GM12891 (cell line): ENCODE data around the gene TTC27.
"Not testable (repeated sequence)": the region's sequence is repeated elsewhere in the genome, so short reads cannot be mapped to it uniquely, and the experiment has no call there.

Experiments
- DNase-seq: peaks from one replicate; pipeline ENCODE4 v3.0.0; 2011; ENCODE audit warnings: low spot score; ENCODE audit not compliant: insufficient read length
- FAIRE-seq: peaks from 2 replicates; lab custom pipeline; 2011; peaks lifted over from hg19 to GRCh38; lab: Jason Lieb, UNC
- PAX5 ChIP-seq: IDR thresholded peaks from 2 replicates; pipeline ENCODE4 v1.6.1; 2011; ENCODE audit warnings: low read length, moderate library complexity, mild to moderate bottlenecking; ENCODE audit not compliant: insufficient read depth, severe bottlenecking
- POLR2A ChIP-seq: IDR thresholded peaks from 2 replicates; pipeline ENCODE4 v1.6.1; 2011; ENCODE audit warnings: low read depth, low read length, control low read depth
- POLR2AphosphoS5 ChIP-seq: IDR thresholded peaks from 2 replicates; pipeline ENCODE4 v1.6.1; 2011; ENCODE audit warnings: low read depth, low read length, control low read depth
- POU2F2 ChIP-seq: IDR thresholded peaks from 2 replicates; pipeline ENCODE4 v1.6.1; 2011; ENCODE audit warnings: low read depth, mild to moderate bottlenecking, control low read depth, low read length, moderate library complexity
- SPI1 ChIP-seq: IDR thresholded peaks from 2 replicates; pipeline ENCODE4 v1.6.1; 2011; ENCODE audit warnings: low read depth, low read length, control low read depth
- TAF1 ChIP-seq: IDR thresholded peaks from 2 replicates; pipeline ENCODE4 v1.6.1; 2011; ENCODE audit warnings: low read depth, low read length, control low read depth

The TTC27 gene

GRCh38 chr2:32836933-32837332, 209.1 kb downstream of the TTC27 start:
- no peak for FAIRE-seq
- DNase-seq: no peak
- no peak for TF ChIP-seq POLR2A
- no peak for TF ChIP-seq POLR2AphosphoS5
- no peak for TF ChIP-seq PAX5
- no peak for TF ChIP-seq TAF1
- TF ChIP-seq POU2F2: no peak
- TF ChIP-seq SPI1: no peak

GRCh38 chr2:32838418-32838817, 210.6 kb downstream of the TTC27 start:
- DNase-seq (peak; percentile 13), FAIRE-seq (no peak)
- TF ChIP-seq SPI1 (peak; percentile 94), PAX5 (no peak)

GRCh38 chr2:32838949-32839348, 211.1 kb downstream of the TTC27 start:
- DNase-seq (no peak), FAIRE-seq (no peak)
- TF ChIP-seq SPI1 (no peak), POU2F2 (no peak), TAF1 (no peak), POLR2A (no peak)

- TF ChIP-seq POLR2AphosphoS5 (no peak), SPI1 (no peak), POU2F2 (no peak), TAF1 (no peak), POLR2A (no peak), PAX5 (no peak)
- FAIRE-seq: no peak
These were observed 214.4 kb downstream of the TTC27 start for GRCh38 chr2:32841931-32842898.

GRCh38 chr2:32843699-32844098, 215.8 kb downstream of the TTC27 start:
- TF ChIP-seq SPI1: no peak
- no peak for TF ChIP-seq POLR2A
- TF ChIP-seq TAF1: no peak
- no peak for DNase-seq
- no peak for FAIRE-seq

More at GRCh38 chr2:32841931-32842898, 214.4 kb downstream of the TTC27 start:
- DNase-seq: no peak

GRCh38 chr2:32844253-32844652, 216.4 kb downstream of the TTC27 start:
- no peak for FAIRE-seq
- TF ChIP-seq SPI1 (no peak), PAX5 (no peak), POU2F2 (no peak), POLR2AphosphoS5 (no peak), POLR2A (no peak), TAF1 (no peak)
- DNase-seq: no peak

- DNase-seq, FAIRE-seq: not testable (repeated sequence)
These were observed 218.4 kb downstream of the TTC27 start for GRCh38 chr2:32846274-32846673.

- FAIRE-seq (no peak), DNase-seq (no peak)
- TF ChIP-seq POLR2AphosphoS5: no peak
- no peak for TF ChIP-seq POU2F2
- TF ChIP-seq TAF1: no peak
- TF ChIP-seq PAX5: no peak
- TF ChIP-seq SPI1: no peak
- no peak for TF ChIP-seq POLR2A
These were observed 219.9 kb downstream of the TTC27 start for GRCh38 chr2:32847734-32848133.

- no peak for FAIRE-seq
- DNase-seq: no peak
- no peak for TF ChIP-seq POLR2A
- no peak for TF ChIP-seq SPI1
- TF ChIP-seq TAF1: no peak
- TF ChIP-seq PAX5: no peak
- TF ChIP-seq POU2F2: no peak
- no peak for TF ChIP-seq POLR2AphosphoS5
These were observed 221.8 kb downstream of the TTC27 start for GRCh38 chr2:32849456-32850194.

GRCh38 chr2:32851777-32852439, 224.1 kb downstream of the TTC27 start:
- DNase-seq: no peak
- FAIRE-seq: no peak
- no peak for TF ChIP-seq POU2F2
- TF ChIP-seq SPI1: no peak
- TF ChIP-seq POLR2AphosphoS5: no peak
- no peak for TF ChIP-seq PAX5
- no peak for TF ChIP-seq POLR2A
- TF ChIP-seq TAF1: no peak
